NCI-H1105 treated with DMSO at 0.1 percent for 48 hours (cell line): ENCODE data around the gene SH2D3C.

Source experiments
- DNase-seq: peaks from one replicate; lab custom pipeline; 2025; lab: John Stamatoyannopoulos, UW

The SH2D3C gene

DNA sequence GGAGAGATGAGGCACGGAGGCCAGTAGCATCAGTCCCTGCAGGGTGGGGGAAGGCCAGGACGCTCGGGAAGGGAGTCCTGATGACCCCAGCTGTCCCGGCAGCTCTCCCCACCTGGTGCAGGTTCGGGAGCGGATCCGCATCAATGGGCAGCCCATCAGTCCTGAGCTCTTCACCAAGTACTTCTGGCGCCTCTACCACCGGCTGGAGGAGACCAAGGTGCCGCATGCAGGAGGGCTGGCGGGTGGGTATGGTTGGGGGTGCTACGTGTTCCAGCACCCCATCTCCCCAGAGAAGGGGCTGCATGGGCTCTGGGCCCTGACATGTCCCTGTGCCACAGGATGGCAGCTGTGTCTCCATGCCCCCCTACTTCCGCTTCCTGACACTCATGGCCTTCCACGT lies 28.4 kb upstream of the SH2D3C start:
- DNase-seq, result no peak

DNA sequence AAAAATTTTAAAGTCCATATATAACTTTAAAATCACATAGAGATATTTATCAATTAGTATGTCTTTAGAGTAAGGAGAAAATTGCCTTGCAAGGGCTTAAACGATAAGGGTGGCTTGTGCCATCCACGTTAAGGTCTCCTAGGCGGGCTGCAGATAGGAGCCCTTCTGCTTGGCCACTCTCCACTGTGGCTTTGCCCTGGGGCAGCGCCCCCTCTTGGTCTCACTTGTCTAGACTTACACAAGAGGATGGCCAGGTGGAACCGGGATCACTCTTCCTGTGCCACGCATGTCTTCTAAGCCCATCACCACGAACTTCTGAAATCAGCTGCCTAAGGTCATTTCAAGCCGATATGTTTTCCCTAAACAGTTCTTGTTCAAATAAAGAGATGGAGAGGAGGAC lies 27.2 kb upstream of the SH2D3C start:
- no peak for DNase-seq

DNA sequence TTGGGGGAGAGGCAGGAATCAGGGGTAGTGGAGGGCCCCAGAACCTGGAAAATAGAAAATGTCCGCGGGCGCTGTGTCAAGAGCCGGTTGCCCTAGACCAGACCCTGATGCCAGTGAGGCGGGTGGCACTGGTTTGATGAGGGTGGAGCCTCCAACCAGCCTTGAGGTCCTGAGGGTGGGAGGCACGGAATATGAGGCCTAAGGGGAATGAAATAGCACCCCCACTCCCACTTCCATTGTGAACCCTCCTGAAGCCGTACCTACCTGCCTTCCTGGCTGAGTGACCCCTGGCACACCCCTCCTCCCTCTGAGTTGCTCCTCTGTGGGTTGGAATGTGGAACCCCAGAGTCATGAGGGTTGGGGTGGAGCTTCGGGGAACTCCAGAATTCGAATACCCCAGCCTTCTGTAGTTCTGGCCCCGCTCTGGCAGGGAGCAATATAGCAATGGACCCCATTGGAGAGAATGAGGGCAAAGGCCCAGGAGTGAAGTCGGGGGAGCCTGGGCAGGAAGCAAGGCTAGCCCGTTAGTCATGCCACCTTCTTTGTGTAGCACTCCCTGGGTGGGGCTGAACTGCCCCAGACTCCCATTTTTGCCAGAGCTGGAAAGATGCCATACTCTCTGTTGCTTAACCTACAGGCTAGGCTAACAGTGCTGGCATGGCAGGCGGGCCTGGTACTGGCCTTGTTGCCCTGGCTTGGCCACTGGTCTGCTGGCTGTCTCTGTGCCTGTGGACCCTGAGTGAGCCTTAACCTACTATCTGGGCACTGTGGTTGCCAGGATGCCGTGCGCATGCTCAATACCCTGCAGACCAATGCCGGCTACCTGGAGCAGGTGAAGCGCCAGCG lies 25.3 kb upstream of the SH2D3C start:
- DNase-seq, result no peak

DNA sequence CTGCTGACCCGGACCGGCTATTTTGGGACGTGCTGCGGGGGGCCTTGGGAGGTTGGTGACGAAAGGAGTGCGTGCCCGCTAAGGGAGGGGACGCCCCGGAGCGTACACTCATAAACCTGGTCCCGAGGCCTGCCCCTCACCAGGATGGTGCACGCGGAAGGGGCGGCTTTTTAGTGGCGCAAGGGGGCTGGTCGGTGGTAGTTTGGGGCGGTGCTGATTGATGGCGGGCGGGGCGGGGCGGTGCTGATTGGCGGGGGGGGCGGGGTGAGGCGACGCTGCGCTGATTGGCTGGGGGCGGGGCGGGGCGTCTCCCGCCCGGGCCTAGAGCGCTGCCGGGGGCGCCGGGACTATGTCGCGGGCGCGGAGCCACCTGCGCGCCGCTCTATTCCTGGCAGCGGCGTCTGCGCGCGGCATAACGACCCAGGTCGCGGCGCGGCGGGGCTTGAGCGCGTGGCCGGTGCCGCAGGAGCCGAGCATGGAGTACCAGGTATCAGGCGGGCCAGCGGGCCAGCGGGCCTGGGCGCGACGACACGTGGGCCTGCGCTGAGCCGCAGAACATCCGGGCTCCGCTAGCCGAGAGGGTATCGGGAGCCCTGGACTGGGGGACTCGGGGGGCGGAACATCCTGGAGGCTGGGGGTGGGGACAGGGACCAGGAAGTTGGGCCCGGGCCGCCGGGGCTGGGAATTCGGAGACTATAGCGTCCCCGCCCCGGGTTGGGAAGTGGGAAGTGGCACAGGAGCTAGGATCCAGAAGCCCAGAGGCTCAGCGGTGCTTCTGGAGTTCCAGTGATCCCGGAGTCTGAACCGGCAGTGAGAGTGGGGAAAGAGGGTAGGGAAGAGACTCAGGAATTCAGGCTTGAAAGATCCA lies 24.3 kb upstream of the SH2D3C start, which contains the start of gene FPGS:
Gene FPGS (plus strand): TSS at position 307 of the 868 bp plus-strand sequence. CDS start 43 bp downstream, at position 350.
- peak; percentile 73 for DNase-seq

DNA sequence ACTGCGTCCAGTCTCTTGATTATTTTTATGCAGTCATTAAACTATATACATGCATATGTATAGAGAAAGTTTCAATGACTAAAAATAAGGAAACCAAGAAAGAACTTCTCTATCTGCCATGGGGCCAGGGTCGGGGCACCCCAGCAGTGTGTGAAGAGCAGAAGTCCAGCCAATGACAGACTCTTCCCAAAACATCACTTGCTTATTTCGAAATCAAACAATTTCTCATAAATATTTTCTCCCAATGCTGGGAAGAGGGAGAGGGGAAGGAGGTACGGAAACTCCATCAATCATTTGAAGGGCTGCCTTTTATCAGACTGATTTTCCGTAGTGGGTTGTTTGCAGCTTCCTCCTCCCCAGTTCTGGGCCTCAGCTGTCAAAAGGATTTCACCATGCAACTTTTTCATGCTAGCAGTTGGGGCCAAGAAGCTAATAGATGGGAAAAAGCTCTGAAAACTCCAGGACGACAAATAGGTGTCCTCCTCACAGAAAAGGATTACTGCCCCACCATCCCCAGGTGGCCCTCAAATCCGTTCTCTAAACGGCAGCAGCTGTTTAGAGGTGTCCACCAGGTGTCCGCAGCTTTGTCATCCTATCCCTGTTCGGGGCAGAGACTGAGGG lies 23.6 kb upstream of the SH2D3C start:
- DNase-seq, result no peak

DNA sequence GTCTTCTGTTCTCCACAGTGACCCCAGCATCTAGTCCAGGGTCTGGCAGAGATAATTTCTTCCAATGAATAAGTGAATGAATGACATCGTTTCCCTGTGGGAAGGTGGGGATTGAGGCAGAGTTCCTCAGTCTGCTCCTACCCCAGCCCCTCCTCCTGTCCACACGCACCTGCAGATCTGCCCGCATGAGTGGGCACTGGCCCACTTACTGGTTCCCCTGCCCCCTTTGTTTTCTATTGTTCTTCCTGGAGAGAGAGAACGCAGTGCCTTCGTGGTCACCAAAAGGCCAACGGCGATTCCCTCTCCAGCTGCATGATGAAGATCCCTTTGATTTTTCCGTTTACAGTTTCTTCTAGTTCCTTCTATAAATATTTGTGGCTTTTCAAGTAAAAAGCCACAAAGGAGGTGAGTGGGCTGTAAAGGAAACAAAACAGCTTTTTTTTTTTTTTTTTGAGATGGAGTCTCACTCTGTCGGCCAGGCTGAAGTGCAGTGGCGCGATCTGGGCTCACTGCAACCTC lies 18.4 kb upstream of the SH2D3C start:
- DNase-seq, result no peak

DNA sequence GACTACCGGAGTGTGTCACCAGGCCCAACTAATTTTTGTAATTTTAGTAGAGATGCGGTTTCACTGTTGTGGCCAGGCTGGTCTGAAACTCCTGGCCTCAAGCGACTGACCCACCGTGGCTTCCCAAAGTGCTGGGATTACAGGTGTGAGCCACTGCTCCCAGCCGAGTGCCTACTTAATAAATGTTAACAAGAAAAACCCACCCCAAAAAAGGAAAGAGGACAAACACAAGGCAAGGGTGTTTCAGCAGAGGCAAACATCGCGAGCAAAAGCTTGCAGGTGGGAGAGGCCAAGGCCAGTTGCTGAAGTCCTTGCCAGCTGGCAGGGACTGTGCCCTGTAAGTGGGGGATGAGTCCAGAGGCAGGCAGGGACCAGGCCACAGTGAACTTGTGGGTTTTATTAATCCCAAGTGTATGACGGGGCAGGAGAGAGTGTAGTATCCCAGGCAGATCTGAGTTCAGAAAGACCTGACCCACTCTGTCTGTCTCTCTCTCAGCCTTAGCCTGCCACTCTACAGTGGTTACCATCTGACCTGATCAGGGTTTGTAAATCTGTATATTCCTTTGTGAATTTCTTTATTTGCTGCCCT lies 17.9 kb upstream of the SH2D3C start:
- no peak for DNase-seq

DNA sequence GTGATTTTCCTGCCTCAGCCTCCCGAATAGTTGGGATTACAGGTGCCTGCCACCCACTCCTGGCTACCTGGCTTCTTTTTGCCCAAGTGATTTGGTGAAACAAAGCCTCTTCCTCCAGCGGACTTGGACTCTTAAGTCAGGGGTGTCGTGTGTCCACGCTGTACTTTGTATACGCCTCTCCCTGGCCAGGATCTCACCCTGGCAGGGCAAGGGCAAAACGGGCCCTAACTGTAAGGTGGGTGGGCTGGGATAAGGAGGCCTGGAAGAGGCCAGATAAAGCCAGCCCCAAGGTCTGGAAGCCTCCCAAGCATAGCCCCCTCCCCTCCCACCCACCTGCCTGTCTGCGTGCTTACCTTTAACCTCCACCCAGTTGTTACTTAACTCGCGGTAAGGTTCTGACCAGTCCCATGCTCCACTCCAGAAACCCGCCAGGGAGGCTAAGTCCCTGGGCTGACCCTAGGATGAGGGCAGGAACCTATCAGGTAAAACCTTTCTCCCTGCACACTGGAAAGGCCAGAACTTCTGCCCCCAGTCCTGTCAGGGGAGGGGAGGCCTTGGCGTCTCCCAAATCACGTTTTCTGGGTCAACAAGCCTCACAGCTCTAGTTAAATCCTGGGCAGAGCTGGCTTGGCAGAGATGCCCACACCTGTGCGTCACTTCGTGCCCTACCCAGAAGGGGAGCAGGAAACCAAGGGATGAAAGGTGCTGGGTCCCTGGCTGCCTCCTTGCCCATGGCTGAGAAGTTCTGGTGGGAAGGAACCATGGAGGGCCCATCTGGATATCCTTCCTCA lies 15.7 kb upstream of the SH2D3C start:
- no peak for DNase-seq

DNA sequence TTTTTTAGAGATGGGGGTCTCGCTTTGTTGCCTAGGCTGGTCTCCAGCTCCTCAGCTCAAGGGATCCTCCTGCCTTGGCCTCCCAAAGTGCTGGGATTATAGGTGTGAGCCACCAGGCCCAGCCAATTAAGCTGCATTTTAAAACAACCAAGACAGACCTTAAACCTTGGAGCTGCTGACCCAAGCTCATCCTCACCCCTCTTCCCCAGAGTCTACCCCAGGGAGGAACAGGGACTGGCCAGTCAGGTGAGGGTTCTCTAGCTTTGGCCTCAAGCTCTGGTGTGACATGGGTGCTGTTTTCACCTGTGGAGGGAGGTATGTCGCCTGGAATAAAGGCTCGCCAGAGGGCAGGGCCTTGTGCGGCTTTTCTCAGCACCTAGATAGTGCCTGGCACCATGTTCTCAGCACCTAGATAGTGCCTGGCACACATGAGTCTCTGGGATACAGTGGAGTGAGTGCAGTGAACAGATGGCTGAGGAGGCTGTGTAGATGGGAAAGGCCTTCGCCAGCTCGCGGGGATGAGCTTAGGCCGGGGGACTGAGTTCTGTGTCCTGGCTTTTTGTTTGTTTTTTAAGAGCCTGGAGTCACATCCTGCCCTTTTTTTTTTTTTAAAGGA lies 14.7 kb upstream of the SH2D3C start:
- DNase-seq, result no peak

DNA sequence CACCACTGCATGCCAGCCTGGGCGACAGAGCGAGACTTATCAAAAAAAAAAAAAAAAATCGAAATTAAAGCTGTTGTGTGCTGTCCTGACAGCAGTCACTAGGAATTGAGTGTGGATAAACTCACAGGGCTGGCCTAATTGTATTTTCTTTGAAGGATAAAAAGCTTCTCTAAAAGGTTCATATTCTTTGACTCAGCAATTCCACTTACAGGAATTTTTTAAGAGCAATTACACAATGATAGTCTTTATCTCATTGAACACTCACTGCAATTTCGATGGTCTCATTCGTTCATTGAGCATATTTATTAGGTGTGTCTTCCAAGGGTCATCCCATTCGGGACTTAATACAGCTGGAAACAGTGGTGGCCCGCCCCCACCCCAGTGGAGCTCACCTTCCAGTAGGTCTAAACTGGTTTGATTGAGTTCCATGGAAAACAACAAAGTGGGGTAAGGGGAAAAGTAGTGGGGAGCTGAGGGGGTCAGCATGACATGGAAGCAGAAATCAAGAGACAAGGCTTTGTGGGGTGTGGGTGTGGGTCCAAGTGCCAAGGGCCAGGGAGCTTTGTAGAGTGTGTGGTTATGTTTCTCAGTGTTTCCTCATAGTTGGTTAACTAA lies 14.1 kb upstream of the SH2D3C start:
- no peak for DNase-seq

DNA sequence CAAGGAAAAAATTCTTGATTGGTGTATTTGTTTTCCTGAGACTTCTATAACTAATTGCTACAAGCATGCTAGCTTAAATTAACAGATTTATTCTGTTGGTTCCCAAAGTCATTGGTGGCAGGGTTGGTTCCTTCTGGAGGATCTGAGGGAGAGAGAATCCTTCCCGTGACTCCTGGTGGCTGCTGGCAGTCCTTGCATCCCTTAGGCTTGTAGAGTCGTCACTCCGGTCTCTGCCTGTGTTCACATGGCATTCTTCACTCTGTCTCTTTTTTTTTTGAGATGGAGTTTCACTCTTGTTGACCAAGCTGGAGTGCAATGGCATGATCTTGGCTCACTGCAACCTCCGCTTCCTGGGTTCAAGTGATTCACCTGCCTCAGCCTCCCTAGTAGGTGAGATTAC lies 12.6 kb upstream of the SH2D3C start:
- DNase-seq, result no peak

DNA sequence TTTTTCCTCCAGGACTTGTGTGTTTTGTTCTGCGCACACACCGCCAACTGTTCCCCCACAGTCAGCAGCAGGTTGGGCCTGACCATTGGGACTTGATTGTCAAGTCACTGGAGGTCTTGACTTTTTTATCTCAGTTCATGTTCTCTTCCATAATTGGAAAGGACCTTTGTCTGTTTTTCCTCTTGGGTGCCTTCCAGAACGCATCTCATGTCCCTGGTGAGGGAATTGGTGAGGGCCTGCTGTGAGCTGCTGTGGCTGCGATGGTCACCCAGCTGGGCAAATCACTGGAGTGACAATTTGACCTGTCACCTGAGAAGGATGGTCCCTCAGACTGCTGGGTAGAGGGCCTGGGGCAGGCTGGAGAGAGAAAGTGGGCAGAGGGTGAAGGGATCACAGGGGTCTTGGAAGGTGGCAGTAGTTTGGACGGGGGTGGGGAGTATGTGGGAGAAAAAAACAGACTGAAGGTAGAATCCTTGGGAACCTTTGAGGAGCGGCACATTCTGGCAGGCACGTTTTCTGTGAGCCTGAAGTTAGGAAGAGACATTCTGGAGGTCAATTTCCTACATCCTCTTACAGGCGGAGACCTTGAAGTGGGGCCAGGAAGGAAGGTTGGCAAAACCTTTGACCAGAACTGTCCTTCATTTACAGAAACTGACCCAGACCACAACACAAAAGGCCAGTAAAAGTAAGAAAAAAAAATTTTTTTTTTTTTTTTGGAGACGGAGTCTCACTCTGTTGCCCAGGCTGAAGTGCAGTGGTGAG lies 11.8 kb upstream of the SH2D3C start:
- DNase-seq, result no peak

DNA sequence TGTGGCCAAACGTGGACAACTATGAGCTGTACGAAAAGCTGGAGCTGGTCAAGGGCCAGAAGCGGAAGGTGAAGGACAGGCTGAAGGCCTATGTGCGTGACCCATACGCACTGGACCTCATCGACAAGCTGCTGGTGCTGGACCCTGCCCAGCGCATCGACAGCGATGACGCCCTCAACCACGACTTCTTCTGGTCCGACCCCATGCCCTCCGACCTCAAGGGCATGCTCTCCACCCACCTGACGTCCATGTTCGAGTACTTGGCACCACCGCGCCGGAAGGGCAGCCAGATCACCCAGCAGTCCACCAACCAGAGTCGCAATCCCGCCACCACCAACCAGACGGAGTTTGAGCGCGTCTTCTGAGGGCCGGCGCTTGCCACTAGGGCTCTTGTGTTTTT lies 10.7 kb upstream of the SH2D3C start:
- no peak for DNase-seq

DNA sequence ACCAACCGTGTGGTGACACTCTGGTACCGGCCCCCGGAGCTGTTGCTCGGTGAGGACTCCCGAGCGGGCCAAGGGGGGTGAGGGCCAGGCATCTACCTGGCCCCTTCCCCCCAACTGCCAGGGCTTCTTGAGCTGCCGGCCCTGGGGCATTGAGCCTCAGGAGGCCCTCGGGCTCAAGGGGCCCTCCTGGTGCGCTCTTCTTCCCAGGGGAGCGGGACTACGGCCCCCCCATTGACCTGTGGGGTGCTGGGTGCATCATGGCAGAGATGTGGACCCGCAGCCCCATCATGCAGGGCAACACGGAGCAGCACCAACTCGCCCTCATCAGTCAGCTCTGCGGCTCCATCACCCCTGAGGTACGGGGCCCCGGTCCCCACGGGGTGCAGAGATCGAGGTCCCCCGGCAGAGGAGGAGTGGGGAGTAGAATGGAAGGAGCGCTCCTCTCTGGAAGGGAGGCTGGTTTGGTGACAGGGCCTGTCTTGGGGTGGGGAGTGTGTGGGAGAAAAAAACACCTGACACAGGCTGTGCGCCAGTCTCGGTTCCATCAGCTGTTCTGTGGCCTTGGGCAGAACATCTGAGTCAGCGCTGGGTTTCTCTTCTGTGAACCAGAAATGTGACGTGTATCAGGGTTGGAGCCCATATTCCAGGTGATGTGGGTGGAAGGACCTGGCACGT lies 10.0 kb upstream of the SH2D3C start:
- no peak for DNase-seq

DNA sequence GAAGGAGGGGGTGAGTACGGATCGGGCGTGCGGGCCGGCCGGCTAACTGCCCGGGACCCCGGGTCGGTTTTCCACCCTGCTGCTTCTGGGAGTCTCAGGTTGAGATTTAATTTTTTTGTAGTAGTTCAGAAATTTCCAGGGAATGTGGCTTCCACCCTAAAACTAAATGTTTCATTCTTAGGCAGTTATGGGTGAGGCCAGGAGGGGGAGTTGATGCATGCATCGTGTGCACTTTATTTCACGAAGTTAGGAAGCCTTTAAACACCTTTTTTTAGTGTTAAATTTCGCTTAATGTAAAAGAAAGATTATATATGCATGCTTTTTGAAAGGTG lies 8.3 kb upstream of the SH2D3C start:
- no peak for DNase-seq

DNA sequence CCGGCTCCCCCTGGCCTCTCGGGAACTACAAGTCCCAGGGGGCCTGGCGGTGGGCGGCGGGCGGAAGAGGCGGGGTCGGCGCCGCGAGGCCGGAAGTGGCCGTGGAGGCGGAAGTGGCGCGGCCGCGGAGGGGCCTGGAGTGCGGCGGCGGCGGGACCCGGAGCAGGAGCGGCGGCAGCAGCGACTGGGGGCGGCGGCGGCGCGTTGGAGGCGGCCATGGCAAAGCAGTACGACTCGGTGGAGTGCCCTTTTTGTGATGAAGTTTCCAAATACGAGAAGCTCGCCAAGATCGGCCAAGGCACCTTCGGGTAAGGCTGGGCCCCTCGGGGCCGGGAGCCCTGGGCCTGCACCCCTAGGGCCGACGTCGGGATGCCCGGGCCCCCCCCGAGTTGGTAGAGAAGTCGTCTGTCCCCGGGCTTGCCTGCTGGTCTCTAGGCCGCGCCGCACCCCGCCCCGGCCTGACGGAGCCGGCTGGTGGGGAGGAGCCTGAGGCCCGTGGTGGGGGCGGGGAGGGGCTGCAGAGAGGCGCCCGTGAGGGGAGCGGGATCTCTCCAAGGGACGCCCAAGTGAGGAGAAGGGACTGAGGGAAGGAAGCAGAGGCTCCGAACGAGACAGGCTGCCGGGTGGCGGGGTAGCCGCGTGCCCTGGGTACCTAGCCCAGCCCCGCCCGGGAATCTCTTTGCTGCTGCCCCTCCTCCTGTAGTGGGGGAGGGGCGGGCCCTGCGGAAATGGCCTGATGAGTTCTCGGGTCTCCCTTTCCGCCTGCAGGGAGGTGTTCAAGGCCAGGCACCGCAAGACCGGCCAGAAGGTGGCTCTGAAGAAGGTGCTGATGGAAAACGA lies 7.7 kb upstream of the SH2D3C start, which contains the start of gene CDK9:
Gene CDK9 (plus strand): TSS at position 102 of the 840 bp plus-strand sequence. CDS start 115 bp downstream, at position 217.
- peak; percentile 79 for DNase-seq

DNA sequence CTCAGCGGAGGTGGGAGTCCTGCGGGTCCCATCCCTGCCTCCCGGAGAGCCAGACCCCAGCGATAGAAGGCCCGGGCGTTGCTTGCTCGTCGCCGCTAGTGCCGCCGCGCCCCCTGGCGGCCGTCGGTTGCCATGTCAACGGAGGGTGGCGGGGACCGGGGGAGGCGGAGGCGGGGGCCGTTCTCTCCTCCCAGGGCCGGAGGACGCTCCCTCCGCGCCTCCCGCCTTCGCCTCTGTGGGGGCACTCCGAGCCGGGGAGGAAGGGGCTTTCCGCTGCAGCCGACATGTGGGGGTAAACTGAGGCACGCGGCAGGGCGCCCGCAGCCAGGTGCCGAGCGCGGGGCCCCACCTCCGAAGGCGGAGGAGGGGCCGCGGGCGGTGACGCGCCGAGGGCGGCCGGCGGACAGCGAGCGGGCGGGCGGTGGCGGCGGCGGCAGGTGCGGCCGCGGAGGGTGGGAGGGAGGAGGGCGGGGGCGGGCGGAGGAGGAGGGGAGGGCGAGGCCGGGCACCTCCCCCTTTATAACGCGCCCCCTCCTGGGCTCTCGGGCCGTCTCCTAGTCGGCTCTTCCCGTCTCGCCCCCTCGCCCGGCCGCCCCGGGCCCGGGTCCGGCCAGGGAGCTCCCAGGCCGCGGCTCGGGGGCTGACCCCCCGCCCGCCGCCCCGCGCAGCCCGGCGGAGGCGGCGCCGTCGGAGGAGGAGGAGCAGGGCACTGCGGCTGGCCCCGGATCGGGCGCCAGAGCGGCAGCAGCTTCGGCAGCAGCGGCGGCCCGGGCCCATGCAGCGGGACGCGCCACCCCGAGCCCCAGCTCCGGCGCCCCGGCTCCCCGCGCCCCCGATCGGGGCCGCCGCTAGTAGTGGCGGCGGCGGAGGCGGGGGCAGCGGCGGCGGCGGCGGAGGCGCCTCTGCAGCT lies 6.8 kb upstream of the SH2D3C start:
- peak; percentile 71 for DNase-seq
